Type B pancreatic cell (in vitro differentiated cells): Measurements from ENCODE around the gene DLEU7. TPM values are rescaled to one million over a fixed set of nuclear protein-coding genes. Genes with fewer than 3 reads are reported as not detected.

Experiments used
- DNase-seq: peaks from one replicate; pipeline ENCODE4 v3.0.0; 2021; ENCODE audit warnings: mixed read lengths; ENCODE audit not compliant: unreplicated experiment; ENCODE audit errors: extremely low spot score
- H3K27ac Mint-ChIP-seq: 2 replicates; pipeline ENCODE4 v1.8.0; 2021; ENCODE audit warnings: mild to moderate bottlenecking, mixed read lengths
- H3K27me3 Mint-ChIP-seq: 2 replicates; pipeline ENCODE4 v1.8.0; 2021; ENCODE audit warnings: mixed read lengths
- H3K36me3 Mint-ChIP-seq: 2 replicates; pipeline ENCODE4 v1.8.0; 2021; ENCODE audit warnings: mixed read lengths
- H3K4me1 Mint-ChIP-seq: one replicate; pipeline ENCODE4 v1.8.0; 2021; ENCODE audit warnings: mixed read lengths; ENCODE audit not compliant: unreplicated experiment
- H3K4me3 Mint-ChIP-seq: 2 replicates; pipeline ENCODE4 v1.8.0; 2021; ENCODE audit warnings: mild to moderate bottlenecking, mixed read lengths
- H3K9me3 Mint-ChIP-seq: 2 replicates; pipeline ENCODE4 v1.8.0; 2021; ENCODE audit warnings: mixed read lengths
- total RNA-seq: library from RNA; stranded (reverse); gene quantifications from 2 replicates; pipeline ENCODE4 v1.2.1, GENCODE V29; 2021; ENCODE audit warnings: low replicate concordance
- TF ChIP-seq, protein P1 (sequence below): fragments of 200-600 bp; sonication (generic); conservative IDR thresholded peaks from 2 replicates; pipeline ENCODE4 v1.5.0; 2021; ENCODE audit warnings: antibody characterized with exemption, mild to moderate bottlenecking

DLEU7 gene
- total RNA-seq, 1 donor from 2014 or later = 14.4 TPM

DNA sequence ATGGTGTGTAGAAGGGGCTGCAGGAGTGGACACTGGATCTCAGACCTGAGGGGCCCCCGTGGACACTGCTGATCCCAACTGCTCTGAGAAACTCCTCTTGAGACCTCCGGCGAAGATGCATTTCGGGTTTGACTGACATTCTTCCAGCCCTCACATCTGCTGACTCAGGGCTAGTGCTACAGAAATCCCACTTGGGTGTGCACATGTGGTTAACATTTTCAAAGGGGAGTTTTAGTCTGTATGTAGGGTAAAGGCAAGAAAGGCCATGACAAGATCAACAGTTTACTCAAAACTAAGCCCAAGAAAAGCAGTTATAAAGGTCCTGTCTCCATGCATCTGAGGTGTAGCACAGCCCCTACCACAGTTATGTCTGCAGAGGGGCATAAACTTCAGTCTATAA lies 31.2 kb downstream of the DLEU7 start:
- Mint-ChIP-seq H3K4me3 (no peak overlapping the region), H3K36me3 (no peaks in the 10 kb centered on the region), H3K9me3 (no peaks in the 10 kb centered on the region), H3K4me1 (peaks cover 25% of the 10 kb centered on the region), H3K27ac (no peak overlapping the region), H3K27me3 (no peaks in the 10 kb centered on the region)
- no peak for DNase-seq
- TF ChIP-seq, protein P1, sequence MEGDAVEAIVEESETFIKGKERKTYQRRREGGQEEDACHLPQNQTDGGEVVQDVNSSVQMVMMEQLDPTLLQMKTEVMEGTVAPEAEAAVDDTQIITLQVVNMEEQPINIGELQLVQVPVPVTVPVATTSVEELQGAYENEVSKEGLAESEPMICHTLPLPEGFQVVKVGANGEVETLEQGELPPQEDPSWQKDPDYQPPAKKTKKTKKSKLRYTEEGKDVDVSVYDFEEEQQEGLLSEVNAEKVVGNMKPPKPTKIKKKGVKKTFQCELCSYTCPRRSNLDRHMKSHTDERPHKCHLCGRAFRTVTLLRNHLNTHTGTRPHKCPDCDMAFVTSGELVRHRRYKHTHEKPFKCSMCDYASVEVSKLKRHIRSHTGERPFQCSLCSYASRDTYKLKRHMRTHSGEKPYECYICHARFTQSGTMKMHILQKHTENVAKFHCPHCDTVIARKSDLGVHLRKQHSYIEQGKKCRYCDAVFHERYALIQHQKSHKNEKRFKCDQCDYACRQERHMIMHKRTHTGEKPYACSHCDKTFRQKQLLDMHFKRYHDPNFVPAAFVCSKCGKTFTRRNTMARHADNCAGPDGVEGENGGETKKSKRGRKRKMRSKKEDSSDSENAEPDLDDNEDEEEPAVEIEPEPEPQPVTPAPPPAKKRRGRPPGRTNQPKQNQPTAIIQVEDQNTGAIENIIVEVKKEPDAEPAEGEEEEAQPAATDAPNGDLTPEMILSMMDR = no peak

DNA sequence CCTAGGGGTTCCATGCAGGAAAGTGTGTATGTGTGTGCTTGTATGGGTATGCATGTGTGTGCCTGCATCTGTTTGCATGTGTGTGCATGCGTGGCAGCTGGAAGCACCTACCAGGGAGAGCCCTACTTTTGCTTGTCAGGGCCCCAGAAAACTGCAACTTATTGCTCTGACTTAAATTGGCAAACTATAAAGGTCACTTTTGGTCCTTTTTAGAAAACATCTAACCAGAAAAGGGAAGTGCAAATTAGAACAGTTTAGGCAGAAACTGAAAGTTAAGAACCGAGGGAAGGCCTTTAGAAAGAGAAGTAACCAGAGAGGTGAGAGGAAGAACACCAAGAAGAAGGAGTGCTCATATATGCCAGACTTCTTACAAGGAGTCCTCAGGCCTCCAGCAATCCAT lies 32.5 kb downstream of the DLEU7 start:
- Mint-ChIP-seq H3K36me3 (no peaks in the 10 kb centered on the region), H3K4me1 (peaks cover 25% of the 10 kb centered on the region), H3K9me3 (no peaks in the 10 kb centered on the region), H3K4me3 (no peak overlapping the region), H3K27ac (no peak overlapping the region), H3K27me3 (no peaks in the 10 kb centered on the region)
- no peak for DNase-seq
- TF ChIP-seq, protein P1 = no peak

DNA sequence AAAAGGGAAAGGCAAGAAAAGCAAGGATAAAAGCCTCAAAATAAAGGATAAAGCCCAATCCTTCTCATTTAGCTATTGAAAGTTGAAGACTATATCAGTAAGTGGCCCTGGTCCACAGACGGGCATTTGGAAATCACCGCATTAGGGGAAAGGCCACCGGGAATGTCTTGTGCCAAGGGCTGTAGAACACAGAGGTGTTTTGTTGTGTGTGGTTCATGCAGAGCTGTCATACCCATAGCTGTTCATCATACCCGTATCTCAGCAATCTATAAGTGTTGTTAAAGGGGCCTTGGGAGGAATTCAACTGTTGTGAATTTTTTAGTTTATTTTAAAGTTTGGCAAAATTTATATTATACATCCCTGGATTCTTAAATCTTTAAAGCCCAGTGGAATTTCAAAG lies 33.0 kb downstream of the DLEU7 start:
- Mint-ChIP-seq H3K36me3 (no peaks in the 10 kb centered on the region), H3K4me3 (no peak overlapping the region)

DNA sequence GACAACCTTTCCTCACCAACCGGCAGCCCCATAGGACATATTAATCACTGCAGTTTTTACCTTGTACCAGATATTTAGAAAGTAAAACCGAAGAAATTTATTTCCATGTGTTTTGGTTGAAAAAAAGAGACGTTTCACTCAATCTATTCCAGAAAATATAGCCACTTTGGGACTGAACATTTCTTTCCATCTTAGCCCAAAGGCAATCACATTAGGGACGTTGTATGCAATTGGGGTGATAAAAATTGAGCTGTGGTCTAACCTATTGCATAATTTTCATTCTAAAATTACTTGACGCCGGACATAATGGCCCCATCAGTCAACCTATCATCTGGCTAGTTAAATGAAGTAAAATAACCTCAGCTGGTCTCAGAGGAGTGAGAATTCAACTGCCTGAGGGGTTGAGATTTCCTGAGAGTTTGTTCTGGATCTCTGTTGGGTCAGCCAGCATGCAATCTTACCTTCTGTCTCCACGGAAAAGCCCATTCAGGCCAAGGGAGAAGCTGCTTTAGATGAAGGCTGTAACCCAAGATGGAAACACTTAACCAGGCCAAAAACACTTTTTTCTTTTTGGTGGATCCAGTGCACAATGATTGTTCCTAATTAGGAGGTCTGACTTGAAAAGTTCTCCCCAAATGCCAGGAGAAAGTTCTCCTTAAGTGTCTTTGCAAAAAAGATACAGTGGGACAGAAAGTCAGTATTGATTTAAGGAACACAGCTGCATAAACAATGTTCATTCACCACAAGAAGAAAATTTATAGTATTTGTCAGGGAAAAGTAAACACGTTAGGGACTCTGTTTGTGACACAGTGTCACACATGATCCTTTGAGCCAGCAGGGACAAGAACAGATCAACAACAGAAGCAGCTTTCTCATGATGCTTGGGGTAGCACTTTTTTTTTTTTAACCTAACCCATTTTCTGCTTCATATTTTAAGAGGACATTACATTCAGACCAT lies 34.1 kb downstream of the DLEU7 start:
- TF ChIP-seq, protein P1 = no peak
- peaks cover 3% of the 10 kb centered on the region for H3K9me3 Mint-ChIP-seq
- H3K27me3 Mint-ChIP-seq = no peaks in the 10 kb centered on the region
- H3K4me1 Mint-ChIP-seq = peaks cover 25% of the 10 kb centered on the region
- DNase-seq = no peak
- H3K27ac Mint-ChIP-seq = no peak overlapping the region
- no peaks in the 10 kb centered on the region for H3K36me3 Mint-ChIP-seq
- H3K4me3 Mint-ChIP-seq = no peak overlapping the region

More for the DNA sequence above, 33.0 kb downstream of the DLEU7 start:
- Mint-ChIP-seq H3K27me3 (no peaks in the 10 kb centered on the region), H3K4me1 (peaks cover 25% of the 10 kb centered on the region), H3K9me3 (peaks cover 3% of the 10 kb centered on the region), H3K27ac (no peak overlapping the region)
- no peak for DNase-seq
- TF ChIP-seq, protein P1 = no peak

DNA sequence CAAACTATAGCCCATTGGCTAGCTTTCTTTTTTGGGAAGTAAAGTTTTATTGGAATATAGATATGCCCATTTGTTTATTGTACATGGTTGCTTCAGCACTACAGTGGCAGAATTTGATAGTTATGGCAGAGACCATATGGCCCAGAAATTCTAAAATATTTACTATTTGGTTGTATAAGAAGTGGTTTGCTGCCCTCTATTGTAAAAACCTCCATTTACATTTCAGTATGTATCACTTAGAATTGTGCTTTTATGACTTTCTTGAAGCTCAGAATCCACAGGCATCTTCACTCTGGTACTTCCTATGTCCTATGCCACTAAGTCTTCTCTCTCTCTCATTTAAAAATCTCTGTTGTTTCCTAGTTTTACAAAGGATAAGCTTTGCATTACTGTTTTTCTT lies 37.7 kb downstream of the DLEU7 start:
- Mint-ChIP-seq H3K27ac (no peak overlapping the region), H3K9me3 (peaks cover 3% of the 10 kb centered on the region), H3K36me3 (no peaks in the 10 kb centered on the region), H3K27me3 (no peaks in the 10 kb centered on the region), H3K4me1 (peaks cover 26% of the 10 kb centered on the region), H3K4me3 (no peak overlapping the region)
- TF ChIP-seq, protein P1 = peak; percentile 29
- no peak for DNase-seq
